HepG2 (cell line): Measurements from ENCODE around the gene INPP5K. TPM values are rescaled to one million over a fixed set of nuclear protein-coding genes. Genes with fewer than 3 reads are reported as not detected.

ENCODE experiments used
- JUN ChIP-seq: sonication (generic); formaldehyde crosslinking; IDR thresholded peaks from 2 replicates; pipeline ENCODE4 v1.4.0; 2020; ENCODE audit warnings: mild to moderate bottlenecking, missing genetic modification reagents
- KDM3A ChIP-seq: IDR thresholded peaks from 2 replicates; pipeline ENCODE4 v1.6.1; 2018; ENCODE audit warnings: low read depth, missing compliant biosample characterization
- MAFF ChIP-seq: IDR thresholded peaks from 2 replicates; pipeline ENCODE4 v1.6.1; 2011; ENCODE audit warnings: low read depth, low read length, improper control_type of control experiment
- MAZ ChIP-seq, 2 experiments: sonication (generic) in 1 of 2; formaldehyde crosslinking in 1 of 2; IDR thresholded peaks; 2 replicates each; pipeline versions ENCODE4 v1.5.0 to v1.6.1; 2012 to 2020; ENCODE audit warnings: low read depth in 2 of 2, mild to moderate bottlenecking in 2 of 2, borderline replicate concordance in 1 of 2, improper control_type of control experiment in 1 of 2, low read length in 1 of 2, missing genetic modification reagents in 1 of 2, moderate library complexity in 1 of 2
- MTA1 ChIP-seq: sonication (generic); formaldehyde crosslinking; IDR thresholded peaks from 2 replicates; pipeline ENCODE4 v1.4.0; 2020; ENCODE audit warnings: missing genetic modification reagents, mild to moderate bottlenecking, borderline replicate concordance
- MTA3 ChIP-seq: sonication (generic); formaldehyde crosslinking; IDR thresholded peaks from 2 replicates; pipeline ENCODE4 v1.4.0; 2020; ENCODE audit warnings: missing genetic modification reagents
- PHF8 ChIP-seq: sonication (generic); formaldehyde crosslinking; IDR thresholded peaks from 2 replicates; pipeline ENCODE4 v1.5.0; 2020; ENCODE audit warnings: missing genetic modification reagents
- POLR2A ChIP-seq, 2 experiments: IDR thresholded peaks; 2 replicates each; pipeline ENCODE4 v1.6.1; 2011; ENCODE audit warnings: low read depth in 2 of 2, low read length in 2 of 2, mild to moderate bottlenecking in 1 of 2, moderate library complexity in 1 of 2; ENCODE audit not compliant: insufficient read depth in 1 of 2
- REPIN1 ChIP-seq: sonication (generic); formaldehyde crosslinking; IDR thresholded peaks from 2 replicates; pipeline ENCODE4 v1.8.0; 2022; ENCODE audit warnings: missing genetic modification reagents, low read depth, mild to moderate bottlenecking, borderline replicate concordance
- SETDB1 ChIP-seq: sonication (generic); formaldehyde crosslinking; IDR thresholded peaks from 2 replicates; pipeline ENCODE4 v1.5.1; 2020; ENCODE audit warnings: missing genetic modification reagents, mild to moderate bottlenecking, borderline replicate concordance
- TOE1 ChIP-seq: sonication (generic); formaldehyde crosslinking; IDR thresholded peaks from 2 replicates; pipeline ENCODE4 v1.4.0; 2020; ENCODE audit warnings: mild to moderate bottlenecking, missing genetic modification reagents
- U2AF2 ChIP-seq: fragments of 200-400 bp; formaldehyde crosslinking; IDR thresholded peaks from 2 replicates; pipeline ENCODE4 v1.6.1; 2017; ENCODE audit warnings: low read depth, mild to moderate bottlenecking, low read length
- ZBTB8A ChIP-seq: sonication (generic); formaldehyde crosslinking; IDR thresholded peaks from 2 replicates; pipeline ENCODE4 v1.4.0; 2020; ENCODE audit warnings: mild to moderate bottlenecking, low read depth, missing genetic modification reagents, borderline replicate concordance
- ZNF569 ChIP-seq: sonication (generic); formaldehyde crosslinking; IDR thresholded peaks from 2 replicates; pipeline ENCODE4 v1.5.0; 2020; ENCODE audit warnings: mild to moderate bottlenecking, missing genetic modification reagents, moderate library complexity, borderline replicate concordance
- ZNF616 ChIP-seq: sonication (generic); formaldehyde crosslinking; IDR thresholded peaks from 2 replicates; pipeline ENCODE4 v1.5.0; 2020; ENCODE audit warnings: low read depth, mild to moderate bottlenecking, missing genetic modification reagents
- ZNF777 ChIP-seq: sonication (generic); formaldehyde crosslinking; IDR thresholded peaks from 2 replicates; pipeline ENCODE4 v1.4.0; 2020; ENCODE audit warnings: missing genetic modification reagents
- ZNF781 ChIP-seq: sonication (generic); formaldehyde crosslinking; IDR thresholded peaks from 2 replicates; pipeline ENCODE4 v1.5.1; 2020; ENCODE audit warnings: borderline replicate concordance, mild to moderate bottlenecking, missing genetic modification reagents; ENCODE audit errors: not compliant biosample characterization
- ZNF788 ChIP-seq: sonication (generic); formaldehyde crosslinking; IDR thresholded peaks from 2 replicates; pipeline ENCODE4 v1.5.0; 2020; ENCODE audit warnings: mild to moderate bottlenecking, missing genetic modification reagents, borderline replicate concordance
- ZNF841 ChIP-seq: sonication (generic); formaldehyde crosslinking; IDR thresholded peaks from 2 replicates; pipeline ENCODE4 v1.8.1; 2023; ENCODE audit warnings: missing genetic modification reagents, borderline replicate concordance
- polyA plus RNA-seq, 8 experiments: library from polyadenylated mRNA; depleted of rRNA in 3 of 8; stranded (reverse) in 7 of 8; unstranded in 1 of 8; fragments of >200 nt; fragmentation: Illumina TruSeq in 4 of 8; extraction: Trizol in 4 of 8; gene quantifications; 2 replicates each; pipeline versions ENCODE4 v1.2.1 to v1.2.3, GENCODE V29; 2011 to 2016; ENCODE audit warnings: low read depth in 4 of 8, missing spikeins in 1 of 8, mixed read lengths in 1 of 8; ENCODE audit not compliant: insufficient read depth in 1 of 8
- total RNA-seq, 5 experiments: library from RNA; depleted of rRNA; stranded (reverse); fragments of >200 nt; fragmentation: Illumina TruSeq; extraction: Trizol; gene quantifications; 2 replicates each; pipeline ENCODE4 v1.2.3, GENCODE V29; 2016; ENCODE audit warnings: low read depth in 1 of 5
- TF ChIP-seq, protein P1 (sequence below): sonication (generic); formaldehyde crosslinking; IDR thresholded peaks from 2 replicates; pipeline ENCODE4 v1.9.0; 2021; ENCODE audit warnings: missing genetic modification reagents, mild to moderate bottlenecking, borderline replicate concordance
- TF ChIP-seq, protein P2 (sequence below): sonication (generic); formaldehyde crosslinking; IDR thresholded peaks from 2 replicates; pipeline ENCODE4 v1.4.0; 2020; ENCODE audit warnings: missing genetic modification reagents
- TF ChIP-seq, protein P3 (sequence below): IDR thresholded peaks from 2 replicates; pipeline ENCODE4 v1.6.1; 2016; ENCODE audit warnings: low read depth, control low read depth
- TF ChIP-seq, protein P4 (sequence below): sonication (generic); formaldehyde crosslinking; IDR thresholded peaks from 2 replicates; pipeline ENCODE4 v1.4.0; 2020; ENCODE audit warnings: missing genetic modification reagents

Gene INPP5K
- total and polyA plus RNA-seq, 2 of the 13 experiments (the other 11 are each of a cell fraction or from before 2014, with no cell fraction given) = 4.8 to 9.6 TPM

DNA sequence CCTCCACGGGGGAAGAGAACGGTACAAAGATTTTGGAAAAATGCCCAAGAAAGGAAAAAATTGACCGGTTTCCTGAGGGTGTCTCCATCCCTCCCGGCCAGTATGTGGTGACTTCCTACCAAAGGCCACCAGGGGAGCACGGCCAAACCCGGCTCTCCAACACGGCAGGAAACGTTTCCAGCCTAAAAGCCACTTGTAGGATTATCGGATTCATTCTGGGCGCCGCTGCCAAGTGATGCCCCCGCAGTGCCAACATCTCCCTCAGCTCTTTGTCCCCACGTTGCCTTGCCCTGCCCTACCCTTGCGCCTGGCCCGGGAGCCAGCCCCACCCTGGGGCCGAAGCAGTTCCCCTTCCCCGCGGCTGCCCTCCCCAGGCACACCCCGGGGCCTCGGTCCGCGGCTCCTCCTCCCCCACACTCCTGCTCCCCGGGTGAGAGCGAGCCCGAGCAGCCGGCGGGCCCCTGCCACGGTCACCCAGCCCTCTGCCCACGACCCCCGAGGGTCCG is 61.1 kb downstream of the INPP5K start (continued):
- TF ChIP-seq, protein P1, sequence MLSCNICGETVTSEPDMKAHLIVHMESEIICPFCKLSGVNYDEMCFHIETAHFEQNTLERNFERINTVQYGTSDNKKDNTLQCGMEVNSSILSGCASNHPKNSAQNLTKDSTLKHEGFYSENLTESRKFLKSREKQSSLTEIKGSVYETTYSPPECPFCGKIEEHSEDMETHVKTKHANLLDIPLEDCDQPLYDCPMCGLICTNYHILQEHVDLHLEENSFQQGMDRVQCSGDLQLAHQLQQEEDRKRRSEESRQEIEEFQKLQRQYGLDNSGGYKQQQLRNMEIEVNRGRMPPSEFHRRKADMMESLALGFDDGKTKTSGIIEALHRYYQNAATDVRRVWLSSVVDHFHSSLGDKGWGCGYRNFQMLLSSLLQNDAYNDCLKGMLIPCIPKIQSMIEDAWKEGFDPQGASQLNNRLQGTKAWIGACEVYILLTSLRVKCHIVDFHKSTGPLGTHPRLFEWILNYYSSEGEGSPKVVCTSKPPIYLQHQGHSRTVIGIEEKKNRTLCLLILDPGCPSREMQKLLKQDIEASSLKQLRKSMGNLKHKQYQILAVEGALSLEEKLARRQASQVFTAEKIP (CRISPR knock-in tag) = no peak
- TF ChIP-seq, protein P2, sequence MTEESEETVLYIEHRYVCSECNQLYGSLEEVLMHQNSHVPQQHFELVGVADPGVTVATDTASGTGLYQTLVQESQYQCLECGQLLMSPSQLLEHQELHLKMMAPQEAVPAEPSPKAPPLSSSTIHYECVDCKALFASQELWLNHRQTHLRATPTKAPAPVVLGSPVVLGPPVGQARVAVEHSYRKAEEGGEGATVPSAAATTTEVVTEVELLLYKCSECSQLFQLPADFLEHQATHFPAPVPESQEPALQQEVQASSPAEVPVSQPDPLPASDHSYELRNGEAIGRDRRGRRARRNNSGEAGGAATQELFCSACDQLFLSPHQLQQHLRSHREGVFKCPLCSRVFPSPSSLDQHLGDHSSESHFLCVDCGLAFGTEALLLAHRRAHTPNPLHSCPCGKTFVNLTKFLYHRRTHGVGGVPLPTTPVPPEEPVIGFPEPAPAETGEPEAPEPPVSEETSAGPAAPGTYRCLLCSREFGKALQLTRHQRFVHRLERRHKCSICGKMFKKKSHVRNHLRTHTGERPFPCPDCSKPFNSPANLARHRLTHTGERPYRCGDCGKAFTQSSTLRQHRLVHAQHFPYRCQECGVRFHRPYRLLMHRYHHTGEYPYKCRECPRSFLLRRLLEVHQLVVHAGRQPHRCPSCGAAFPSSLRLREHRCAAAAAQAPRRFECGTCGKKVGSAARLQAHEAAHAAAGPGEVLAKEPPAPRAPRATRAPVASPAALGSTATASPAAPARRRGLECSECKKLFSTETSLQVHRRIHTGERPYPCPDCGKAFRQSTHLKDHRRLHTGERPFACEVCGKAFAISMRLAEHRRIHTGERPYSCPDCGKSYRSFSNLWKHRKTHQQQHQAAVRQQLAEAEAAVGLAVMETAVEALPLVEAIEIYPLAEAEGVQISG (CRISPR knock-in tag) = peak; percentile 47; the same call in 1 of the 2 replicates
- peak; percentile 41 for TF ChIP-seq ZNF788
- peak; percentile 30; the same call in 1 of the 2 replicates for TF ChIP-seq ZNF777
- TF ChIP-seq ZNF781 = no peak
- TF ChIP-seq KDM3A = no peak
- TF ChIP-seq TOE1 (CRISPR knock-in tag) = no peak
- no peak for TF ChIP-seq ZNF569 (CRISPR knock-in tag)
- no peak for TF ChIP-seq JUN (CRISPR knock-in tag)
- TF ChIP-seq REPIN1 = no peak
- TF ChIP-seq SETDB1 (CRISPR knock-in tag) = no peak
- no peak for TF ChIP-seq MTA1
- TF ChIP-seq MTA3 (CRISPR knock-in tag) = no peak
- no peak for TF ChIP-seq U2AF2
- no peak for TF ChIP-seq MAZ (IDR thresholded peaks at IDR 0.05; ENCODE audit: borderline replicate concordance, low read depth, low read length)
- TF ChIP-seq MAZ (CRISPR knock-in tag; IDR thresholded peaks at IDR 0.05; ENCODE audit: low read depth) = peak; percentile 6
- TF ChIP-seq ZNF841 (CRISPR knock-in tag) = no peak
- TF ChIP-seq, protein P3, sequence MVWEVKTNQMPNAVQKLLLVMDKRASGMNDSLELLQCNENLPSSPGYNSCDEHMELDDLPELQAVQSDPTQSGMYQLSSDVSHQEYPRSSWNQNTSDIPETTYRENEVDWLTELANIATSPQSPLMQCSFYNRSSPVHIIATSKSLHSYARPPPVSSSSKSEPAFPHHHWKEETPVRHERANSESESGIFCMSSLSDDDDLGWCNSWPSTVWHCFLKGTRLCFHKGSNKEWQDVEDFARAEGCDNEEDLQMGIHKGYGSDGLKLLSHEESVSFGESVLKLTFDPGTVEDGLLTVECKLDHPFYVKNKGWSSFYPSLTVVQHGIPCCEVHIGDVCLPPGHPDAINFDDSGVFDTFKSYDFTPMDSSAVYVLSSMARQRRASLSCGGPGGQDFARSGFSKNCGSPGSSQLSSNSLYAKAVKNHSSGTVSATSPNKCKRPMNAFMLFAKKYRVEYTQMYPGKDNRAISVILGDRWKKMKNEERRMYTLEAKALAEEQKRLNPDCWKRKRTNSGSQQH (CRISPR knock-in tag) = 0 out of 2 replicates have a peak, but pooled peaks have one; percentile 16
- TF ChIP-seq MAFF = no peak
- TF ChIP-seq ZBTB8A (CRISPR knock-in tag) = no peak
- TF ChIP-seq, protein P4, sequence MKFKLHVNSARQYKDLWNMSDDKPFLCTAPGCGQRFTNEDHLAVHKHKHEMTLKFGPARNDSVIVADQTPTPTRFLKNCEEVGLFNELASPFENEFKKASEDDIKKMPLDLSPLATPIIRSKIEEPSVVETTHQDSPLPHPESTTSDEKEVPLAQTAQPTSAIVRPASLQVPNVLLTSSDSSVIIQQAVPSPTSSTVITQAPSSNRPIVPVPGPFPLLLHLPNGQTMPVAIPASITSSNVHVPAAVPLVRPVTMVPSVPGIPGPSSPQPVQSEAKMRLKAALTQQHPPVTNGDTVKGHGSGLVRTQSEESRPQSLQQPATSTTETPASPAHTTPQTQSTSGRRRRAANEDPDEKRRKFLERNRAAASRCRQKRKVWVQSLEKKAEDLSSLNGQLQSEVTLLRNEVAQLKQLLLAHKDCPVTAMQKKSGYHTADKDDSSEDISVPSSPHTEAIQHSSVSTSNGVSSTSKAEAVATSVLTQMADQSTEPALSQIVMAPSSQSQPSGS (CRISPR knock-in tag) = no peak
- TF ChIP-seq ZNF616 (CRISPR knock-in tag) = 0 out of 2 replicates have a peak, but pooled peaks have one; percentile 10
- peak; percentile 38; the same call in 1 of the 2 replicates for TF ChIP-seq PHF8
- TF ChIP-seq POLR2A (IDR thresholded peaks at IDR 0.05; ENCODE audit: insufficient read depth in 1 of 2, low read depth in 2 of 2, low read length in 2 of 2) = peak in 1 of 2 experiments; percentile 54; a peak in 2 of 4 replicates
